ENCODE measurements around the gene SMARCA4. TPM values are rescaled to one million over a fixed set of nuclear protein-coding genes. Genes with fewer than 3 reads are reported as not detected.

SMARCA4 gene
- total RNA-seq, 2 experiments from 2014 or later, result 409 to 554 TPM

DNA sequence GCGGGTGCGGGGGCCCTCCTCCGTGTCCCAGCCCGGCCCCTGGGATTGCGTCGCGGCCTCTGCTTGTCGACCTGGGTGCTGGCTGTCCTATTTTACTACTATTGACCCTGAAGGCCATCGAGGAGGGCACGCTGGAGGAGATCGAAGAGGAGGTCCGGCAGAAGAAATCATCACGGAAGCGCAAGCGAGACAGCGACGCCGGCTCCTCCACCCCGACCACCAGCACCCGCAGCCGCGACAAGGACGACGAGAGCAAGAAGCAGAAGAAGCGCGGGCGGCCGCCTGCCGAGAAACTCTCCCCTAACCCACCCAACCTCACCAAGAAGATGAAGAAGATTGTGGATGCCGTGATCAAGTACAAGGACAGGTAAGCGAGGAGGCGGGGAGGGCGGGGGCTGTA, 80.4 kb downstream of the SMARCA4 start:
- H3K27ac ChIP-seq (ENCODE audit: low read depth, low read length, poor library complexity, severe bottlenecking), result no peak overlapping the region
- CTCF ChIA-PET (ENCODE audit: unreplicated experiment), result interaction anchor here (0.5 kb wide), 1 partner anchor 85 kb away, joined by 3 read pairs; no protein-coding TSS in a partner anchor
- H3K9me2 ChIP-seq (ENCODE audit: insufficient read depth, low read length), result no peaks in the 10 kb centered on the region
- H3K36me3 ChIP-seq (ENCODE audit: insufficient read depth, low read length), result peaks cover 95% of the 10 kb centered on the region
- H3K4me1 ChIP-seq (ENCODE audit: insufficient read depth, low read length, poor library complexity, severe bottlenecking), result peaks cover 13% of the 10 kb centered on the region
- BruUV-seq (replicated peaks), result no TSS peak
- H3K4me3 ChIP-seq (ENCODE audit: low read depth, low read length, poor library complexity, severe bottlenecking), result no peak overlapping the region
- DNase-seq (ENCODE audit: low spot score), result no peak
- H4K20me1 ChIP-seq (ENCODE audit: insufficient read depth, low read length), result peaks cover 14% of the 10 kb centered on the region; the same call in 1 of the 2 replicates
- no peaks in the 10 kb centered on the region for H3K9me3 ChIP-seq (ENCODE audit: low read length)
- TF ChIP-seq, protein P1, sequence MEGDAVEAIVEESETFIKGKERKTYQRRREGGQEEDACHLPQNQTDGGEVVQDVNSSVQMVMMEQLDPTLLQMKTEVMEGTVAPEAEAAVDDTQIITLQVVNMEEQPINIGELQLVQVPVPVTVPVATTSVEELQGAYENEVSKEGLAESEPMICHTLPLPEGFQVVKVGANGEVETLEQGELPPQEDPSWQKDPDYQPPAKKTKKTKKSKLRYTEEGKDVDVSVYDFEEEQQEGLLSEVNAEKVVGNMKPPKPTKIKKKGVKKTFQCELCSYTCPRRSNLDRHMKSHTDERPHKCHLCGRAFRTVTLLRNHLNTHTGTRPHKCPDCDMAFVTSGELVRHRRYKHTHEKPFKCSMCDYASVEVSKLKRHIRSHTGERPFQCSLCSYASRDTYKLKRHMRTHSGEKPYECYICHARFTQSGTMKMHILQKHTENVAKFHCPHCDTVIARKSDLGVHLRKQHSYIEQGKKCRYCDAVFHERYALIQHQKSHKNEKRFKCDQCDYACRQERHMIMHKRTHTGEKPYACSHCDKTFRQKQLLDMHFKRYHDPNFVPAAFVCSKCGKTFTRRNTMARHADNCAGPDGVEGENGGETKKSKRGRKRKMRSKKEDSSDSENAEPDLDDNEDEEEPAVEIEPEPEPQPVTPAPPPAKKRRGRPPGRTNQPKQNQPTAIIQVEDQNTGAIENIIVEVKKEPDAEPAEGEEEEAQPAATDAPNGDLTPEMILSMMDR (conservative IDR thresholded peaks at IDR 0.05; ENCODE audit: low read length), result no peak
- no peak for TF ChIP-seq EZH2phosphoT487 (IDR thresholded peaks at IDR 0.05; ENCODE audit: borderline replicate concordance, low read depth, low read length)
- H3K4me2 ChIP-seq (ENCODE audit: low read length), result no peak overlapping the region
- H2AFZ ChIP-seq (ENCODE audit: low read length), result no peak overlapping the region
- peaks cover 36% of the 10 kb centered on the region; the same call in 1 of the 2 replicates for H3K79me2 ChIP-seq (ENCODE audit: insufficient read depth, low read depth, low read length)
- intact Hi-C loops (cut with micrococcal nuclease; ENCODE audit: unreplicated experiment), result loop anchor here (2.0 kb wide), 1 partner anchor 104 kb away; no protein-coding TSS in a partner anchor
- POLR2A ChIA-PET, result no interaction called here

DNA sequence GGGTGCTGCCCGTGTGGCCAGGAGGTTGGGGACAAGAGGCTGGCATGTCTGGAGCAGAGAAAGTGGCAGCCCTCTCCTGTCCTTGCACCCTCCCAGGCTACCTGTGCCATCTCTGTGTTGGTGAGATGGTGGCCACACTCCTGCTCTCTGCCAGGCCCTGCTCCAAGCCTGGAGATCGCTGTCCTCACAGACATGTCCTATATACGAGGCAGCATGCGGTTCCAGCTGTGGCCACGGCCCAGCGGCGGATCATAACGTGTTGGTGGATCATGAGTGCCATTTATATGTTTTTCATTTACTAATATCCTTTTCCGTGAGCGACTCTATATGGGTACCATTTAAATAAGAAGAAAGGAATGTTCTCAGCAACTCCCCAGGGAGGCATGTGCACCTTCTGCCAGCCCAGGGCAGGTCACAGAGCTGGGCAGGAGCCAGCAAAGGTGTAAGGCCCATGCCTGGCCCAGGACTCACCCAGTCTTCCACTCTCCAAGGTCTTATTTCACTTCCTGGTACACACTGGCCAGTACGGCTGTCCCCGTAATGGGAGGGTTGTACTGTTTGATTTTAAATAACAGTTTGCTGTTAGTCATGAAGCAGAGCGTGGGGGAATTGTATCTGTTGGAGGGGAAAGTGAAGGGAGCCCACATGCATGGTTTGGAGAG, 81.3 kb downstream of the SMARCA4 start:
- peaks cover 27% of the 10 kb centered on the region; the same call in 1 of the 2 replicates for H3K79me2 ChIP-seq (ENCODE audit: insufficient read depth, low read depth, low read length)

More for the DNA sequence above, 81.3 kb downstream of the SMARCA4 start:
- no TSS peak for BruUV-seq (replicated peaks)
- H3K4me2 ChIP-seq (ENCODE audit: low read length), result no peak overlapping the region
- no peak overlapping the region for H2AFZ ChIP-seq (ENCODE audit: low read length)
- TF ChIP-seq, protein P1 (conservative IDR thresholded peaks at IDR 0.05; ENCODE audit: low read length), result no peak
- TF ChIP-seq EZH2phosphoT487 (IDR thresholded peaks at IDR 0.05; ENCODE audit: borderline replicate concordance, low read depth, low read length), result no peak
- peaks cover 95% of the 10 kb centered on the region for H3K36me3 ChIP-seq (ENCODE audit: insufficient read depth, low read length)
- no peak overlapping the region for H3K27ac ChIP-seq (ENCODE audit: low read depth, low read length, poor library complexity, severe bottlenecking)
- peaks cover 8% of the 10 kb centered on the region; the same call in 1 of the 2 replicates for H4K20me1 ChIP-seq (ENCODE audit: insufficient read depth, low read length)
- H3K4me1 ChIP-seq (ENCODE audit: insufficient read depth, low read length, poor library complexity, severe bottlenecking), result peaks cover 20% of the 10 kb centered on the region
- ChIA-PET POLR2A (no interaction called here), CTCF (ENCODE audit: unreplicated experiment) (no interaction called here)
- no peaks in the 10 kb centered on the region for H3K9me3 ChIP-seq (ENCODE audit: low read length)
- no peaks in the 10 kb centered on the region for H3K9me2 ChIP-seq (ENCODE audit: insufficient read depth, low read length)
- H3K4me3 ChIP-seq (ENCODE audit: low read depth, low read length, poor library complexity, severe bottlenecking), result no peak overlapping the region
- no peak for DNase-seq (ENCODE audit: low spot score)
- intact Hi-C loops (cut with micrococcal nuclease; ENCODE audit: unreplicated experiment), result loop anchor here (2.0 kb wide), 1 partner anchor 105 kb away; no protein-coding TSS in a partner anchor
